Measurements from ENCODE around the gene CBARP.

- TF ChIP-seq POLR2A (IDR thresholded peaks at IDR 0.05) (no peak), CTCF (IDR thresholded peaks at IDR 0.05) (no peak), EP300 (IDR thresholded peaks at IDR 0.05) (no peak)
These were observed 32.5 kb upstream of the CBARP start for GRCh38 chr19:1270213-1270853.

Data from ovary (tissue), 3 donors.